ENCODE results near the gene EN1.

EN1 gene

DNA sequence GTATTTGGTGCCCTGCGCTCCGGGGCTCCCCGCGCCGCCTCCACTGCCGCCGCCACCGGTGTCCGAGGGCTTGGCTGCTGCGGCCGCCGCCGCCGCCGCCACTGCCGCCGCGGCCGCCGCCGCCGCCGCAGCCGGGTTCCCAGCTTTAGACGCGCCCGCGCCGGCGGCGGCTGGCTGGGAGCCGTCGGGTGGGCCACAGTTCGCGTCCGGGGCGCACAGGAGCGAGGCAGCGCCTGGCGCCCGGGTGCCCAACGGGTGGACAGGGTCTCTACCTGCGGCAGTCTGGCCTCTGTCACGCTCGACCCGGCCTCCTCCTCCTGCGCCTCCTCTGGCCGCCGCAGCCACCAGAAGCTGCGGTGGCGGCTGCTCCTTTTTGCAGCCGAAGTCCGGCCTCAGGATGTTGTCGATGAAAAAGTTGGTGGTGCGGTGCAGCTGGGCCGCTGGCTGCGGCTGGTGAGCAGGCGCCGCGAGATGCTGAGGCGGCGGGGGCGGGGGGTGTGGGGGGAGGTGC is 951 bp downstream of the EN1 start:
- TF ChIP-seq, protein P1, sequence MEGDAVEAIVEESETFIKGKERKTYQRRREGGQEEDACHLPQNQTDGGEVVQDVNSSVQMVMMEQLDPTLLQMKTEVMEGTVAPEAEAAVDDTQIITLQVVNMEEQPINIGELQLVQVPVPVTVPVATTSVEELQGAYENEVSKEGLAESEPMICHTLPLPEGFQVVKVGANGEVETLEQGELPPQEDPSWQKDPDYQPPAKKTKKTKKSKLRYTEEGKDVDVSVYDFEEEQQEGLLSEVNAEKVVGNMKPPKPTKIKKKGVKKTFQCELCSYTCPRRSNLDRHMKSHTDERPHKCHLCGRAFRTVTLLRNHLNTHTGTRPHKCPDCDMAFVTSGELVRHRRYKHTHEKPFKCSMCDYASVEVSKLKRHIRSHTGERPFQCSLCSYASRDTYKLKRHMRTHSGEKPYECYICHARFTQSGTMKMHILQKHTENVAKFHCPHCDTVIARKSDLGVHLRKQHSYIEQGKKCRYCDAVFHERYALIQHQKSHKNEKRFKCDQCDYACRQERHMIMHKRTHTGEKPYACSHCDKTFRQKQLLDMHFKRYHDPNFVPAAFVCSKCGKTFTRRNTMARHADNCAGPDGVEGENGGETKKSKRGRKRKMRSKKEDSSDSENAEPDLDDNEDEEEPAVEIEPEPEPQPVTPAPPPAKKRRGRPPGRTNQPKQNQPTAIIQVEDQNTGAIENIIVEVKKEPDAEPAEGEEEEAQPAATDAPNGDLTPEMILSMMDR (IDR thresholded peaks at IDR 0.05; ENCODE audit: insufficient read depth, low read length), result no peak
- TF ChIP-seq SPI1 (IDR thresholded peaks at IDR 0.05; ENCODE audit: borderline replicate concordance, low read depth) (no peak), POLR2AphosphoS5 (IDR thresholded peaks at IDR 0.05; ENCODE audit: low read depth) (no peak), GABPA (IDR thresholded peaks at IDR 0.05; ENCODE audit: low read depth) (no peak)
- TF ChIP-seq, protein P2, sequence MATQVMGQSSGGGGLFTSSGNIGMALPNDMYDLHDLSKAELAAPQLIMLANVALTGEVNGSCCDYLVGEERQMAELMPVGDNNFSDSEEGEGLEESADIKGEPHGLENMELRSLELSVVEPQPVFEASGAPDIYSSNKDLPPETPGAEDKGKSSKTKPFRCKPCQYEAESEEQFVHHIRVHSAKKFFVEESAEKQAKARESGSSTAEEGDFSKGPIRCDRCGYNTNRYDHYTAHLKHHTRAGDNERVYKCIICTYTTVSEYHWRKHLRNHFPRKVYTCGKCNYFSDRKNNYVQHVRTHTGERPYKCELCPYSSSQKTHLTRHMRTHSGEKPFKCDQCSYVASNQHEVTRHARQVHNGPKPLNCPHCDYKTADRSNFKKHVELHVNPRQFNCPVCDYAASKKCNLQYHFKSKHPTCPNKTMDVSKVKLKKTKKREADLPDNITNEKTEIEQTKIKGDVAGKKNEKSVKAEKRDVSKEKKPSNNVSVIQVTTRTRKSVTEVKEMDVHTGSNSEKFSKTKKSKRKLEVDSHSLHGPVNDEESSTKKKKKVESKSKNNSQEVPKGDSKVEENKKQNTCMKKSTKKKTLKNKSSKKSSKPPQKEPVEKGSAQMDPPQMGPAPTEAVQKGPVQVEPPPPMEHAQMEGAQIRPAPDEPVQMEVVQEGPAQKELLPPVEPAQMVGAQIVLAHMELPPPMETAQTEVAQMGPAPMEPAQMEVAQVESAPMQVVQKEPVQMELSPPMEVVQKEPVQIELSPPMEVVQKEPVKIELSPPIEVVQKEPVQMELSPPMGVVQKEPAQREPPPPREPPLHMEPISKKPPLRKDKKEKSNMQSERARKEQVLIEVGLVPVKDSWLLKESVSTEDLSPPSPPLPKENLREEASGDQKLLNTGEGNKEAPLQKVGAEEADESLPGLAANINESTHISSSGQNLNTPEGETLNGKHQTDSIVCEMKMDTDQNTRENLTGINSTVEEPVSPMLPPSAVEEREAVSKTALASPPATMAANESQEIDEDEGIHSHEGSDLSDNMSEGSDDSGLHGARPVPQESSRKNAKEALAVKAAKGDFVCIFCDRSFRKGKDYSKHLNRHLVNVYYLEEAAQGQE (IDR thresholded peaks at IDR 0.05; ENCODE audit: insufficient replicate concordance, low read depth), result no peak
- Histone ChIP-seq H3K27ac (replicated peaks) (no peak overlapping the region), H3K4me3 (replicated peaks; ENCODE audit: insufficient read depth, low read length) (no peak overlapping the region), H3K27me3 (ENCODE audit: insufficient read depth, poor library complexity, severe bottlenecking) (peaks cover 85% of the 10 kb centered on the region)
- DNase-seq (ENCODE audit: low read depth in 1 of 2, low spot score in 1 of 2), result no peak

- Histone ChIP-seq H3K27me3 (ENCODE audit: insufficient read depth, poor library complexity, severe bottlenecking) (peaks cover 86% of the 10 kb centered on the region), H3K27ac (replicated peaks) (no peak overlapping the region), H3K4me3 (replicated peaks; ENCODE audit: insufficient read depth, low read length) (no peak overlapping the region)
- no peak for DNase-seq (ENCODE audit: low read depth in 1 of 2, low spot score in 1 of 2)
- TF ChIP-seq SPI1 (IDR thresholded peaks at IDR 0.05; ENCODE audit: borderline replicate concordance, low read depth), result no peak
- TF ChIP-seq, protein P2 (IDR thresholded peaks at IDR 0.05; ENCODE audit: insufficient replicate concordance, low read depth), result no peak
Measured at GRCh38 chr2:118845522-118846441, 1.7 kb downstream of the EN1 start.

- TF ChIP-seq, protein P2 (IDR thresholded peaks at IDR 0.05; ENCODE audit: insufficient replicate concordance, low read depth), result no peak
- TF ChIP-seq, protein P1 (IDR thresholded peaks at IDR 0.05; ENCODE audit: insufficient read depth, low read length), result no peak
- TF ChIP-seq GABPA (IDR thresholded peaks at IDR 0.05; ENCODE audit: low read depth) (no peak), SPI1 (IDR thresholded peaks at IDR 0.05; ENCODE audit: borderline replicate concordance, low read depth) (no peak), POLR2AphosphoS5 (IDR thresholded peaks at IDR 0.05; ENCODE audit: low read depth) (no peak)
- no peak for DNase-seq (ENCODE audit: low read depth in 1 of 2, low spot score in 1 of 2)
- Histone ChIP-seq H3K4me3 (replicated peaks; ENCODE audit: insufficient read depth, low read length) (no peak overlapping the region), H3K27me3 (ENCODE audit: insufficient read depth, poor library complexity, severe bottlenecking) (peaks cover 84% of the 10 kb centered on the region), H3K27ac (replicated peaks) (no peak overlapping the region)
Measured at GRCh38 chr2:118845005-118845521, 2.4 kb downstream of the EN1 start.

Data from HL-60 (cell line).